Prostate gland (tissue), 2 donors: Measurements from ENCODE around the gene ANKFY1. TPM values are rescaled to one million over a fixed set of nuclear protein-coding genes. Genes with fewer than 3 reads are reported as not detected.

Experiments
- DNase-seq: peaks from one replicate; pipeline ENCODE4 v3.0.0-alpha.2; 2019; ENCODE audit warnings: low spot score
- H3K27ac ChIP-seq, 2 donors: fragments of 200-600 bp; sonication (generic); 2 replicates each; pipeline ENCODE4 v1.5.1; 2017 to 2019
- H3K27me3 ChIP-seq: fragments of 200-600 bp; sonication (generic); replicated peaks from 2 replicates; pipeline ENCODE4 v1.5.1; 2019; ENCODE audit not compliant: insufficient read depth
- H3K36me3 ChIP-seq, 2 donors: fragments of 200-600 bp; sonication (generic); 1 replicate in 1 of 2; 2 replicates in 1 of 2; pipeline versions ENCODE4 v1.5.1 to v1.8.1; 2017 to 2019
- H3K4me1 ChIP-seq: fragments of 200-600 bp; sonication (generic); replicated peaks from 2 replicates; pipeline ENCODE4 v1.5.1; 2019
- H3K4me3 ChIP-seq, 2 donors: fragments of 200-600 bp; sonication (generic); 2 replicates each; pipeline ENCODE4 v1.5.1; 2017 to 2019
- H3K9me3 ChIP-seq: fragments of 200-600 bp; sonication (generic); 2 replicates; pipeline ENCODE4 v1.5.1; 2017
- POLR2A ChIP-seq: fragments of 450-650 bp; IDR thresholded peaks from one replicate; pipeline ENCODE4 v1.6.1; 2016; ENCODE audit warnings: antibody characterized with exemption, mild to moderate bottlenecking
- POLR2AphosphoS5 ChIP-seq: sonication (generic); formaldehyde crosslinking; IDR thresholded peaks from one replicate; pipeline ENCODE4 v1.6.1; 2017; ENCODE audit warnings: antibody characterized with exemption
- WGBS: methylation state at CpG from one replicate; pipeline ENCODE4 v1.1.5; 2018; 5-methylcytosine and 5-hydroxymethylcytosine counted together
- intact Hi-C: fragments of 100-400 bp; cut with DNase I; formaldehyde crosslinking; loops from one replicate; pipeline ENCODE4 v1.14.2; 2022
- total RNA-seq, 2 donors: library from RNA; depleted of rRNA; stranded (reverse); fragments of >200 nt; gene quantifications; one replicate each; pipeline ENCODE4 v1.1.0, GENCODE V29; 2016
- TF ChIP-seq, protein P1 (sequence below), 4 experiments: fragments of 200-600 bp in 2 of 4; fragments of 450-650 bp in 2 of 4; sonication (generic) in 2 of 4; IDR thresholded peaks; 1 replicate in 3 of 4; 2 replicates in 1 of 4; pipeline ENCODE4 v1.5.1; 2016 to 2019; ENCODE audit warnings: antibody characterized with exemption in 4 of 4, mild to moderate bottlenecking in 2 of 4, moderate library complexity in 2 of 4

The ANKFY1 gene
- total RNA-seq, 2 donors from 2014 or later: 35.2 to 46.0 TPM

DNA sequence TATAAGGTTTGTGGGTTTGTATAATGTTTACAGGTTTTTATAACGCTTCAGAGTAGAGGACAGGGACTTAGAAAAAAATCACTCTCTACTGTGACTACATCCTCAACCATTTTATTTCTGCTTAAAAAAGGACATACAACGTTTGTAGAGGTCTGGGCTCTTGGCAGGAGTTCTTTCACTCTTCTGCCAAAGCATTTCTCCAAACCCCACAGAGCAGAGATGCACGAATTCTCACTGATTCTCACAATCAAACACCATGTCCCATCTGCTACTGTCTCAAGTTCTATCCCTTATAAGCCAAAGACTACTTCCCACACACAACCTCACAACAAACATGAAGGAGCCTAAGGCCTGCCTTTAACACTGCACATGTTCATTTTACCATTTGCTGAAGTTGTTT, 7.0 kb upstream of the ANKFY1 start:
- DNase-seq: no peak
- Histone ChIP-seq H3K36me3 (no peaks in the 10 kb centered on the region), H3K27ac (no peak overlapping the region), H3K27me3 (no peaks in the 10 kb centered on the region), H3K4me1 (no peaks in the 10 kb centered on the region), H3K9me3 (no peaks in the 10 kb centered on the region), H3K4me3 (no peak overlapping the region)
- 45% methylated on average over 3 of the region's 3 CpGs for WGBS
- TF ChIP-seq POLR2AphosphoS5 (no peak), POLR2A (no peak)
- TF ChIP-seq, protein P1, sequence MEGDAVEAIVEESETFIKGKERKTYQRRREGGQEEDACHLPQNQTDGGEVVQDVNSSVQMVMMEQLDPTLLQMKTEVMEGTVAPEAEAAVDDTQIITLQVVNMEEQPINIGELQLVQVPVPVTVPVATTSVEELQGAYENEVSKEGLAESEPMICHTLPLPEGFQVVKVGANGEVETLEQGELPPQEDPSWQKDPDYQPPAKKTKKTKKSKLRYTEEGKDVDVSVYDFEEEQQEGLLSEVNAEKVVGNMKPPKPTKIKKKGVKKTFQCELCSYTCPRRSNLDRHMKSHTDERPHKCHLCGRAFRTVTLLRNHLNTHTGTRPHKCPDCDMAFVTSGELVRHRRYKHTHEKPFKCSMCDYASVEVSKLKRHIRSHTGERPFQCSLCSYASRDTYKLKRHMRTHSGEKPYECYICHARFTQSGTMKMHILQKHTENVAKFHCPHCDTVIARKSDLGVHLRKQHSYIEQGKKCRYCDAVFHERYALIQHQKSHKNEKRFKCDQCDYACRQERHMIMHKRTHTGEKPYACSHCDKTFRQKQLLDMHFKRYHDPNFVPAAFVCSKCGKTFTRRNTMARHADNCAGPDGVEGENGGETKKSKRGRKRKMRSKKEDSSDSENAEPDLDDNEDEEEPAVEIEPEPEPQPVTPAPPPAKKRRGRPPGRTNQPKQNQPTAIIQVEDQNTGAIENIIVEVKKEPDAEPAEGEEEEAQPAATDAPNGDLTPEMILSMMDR (IDR thresholded peaks at IDR 0.05): no peak
- intact Hi-C loops: no loop called here

DNA sequence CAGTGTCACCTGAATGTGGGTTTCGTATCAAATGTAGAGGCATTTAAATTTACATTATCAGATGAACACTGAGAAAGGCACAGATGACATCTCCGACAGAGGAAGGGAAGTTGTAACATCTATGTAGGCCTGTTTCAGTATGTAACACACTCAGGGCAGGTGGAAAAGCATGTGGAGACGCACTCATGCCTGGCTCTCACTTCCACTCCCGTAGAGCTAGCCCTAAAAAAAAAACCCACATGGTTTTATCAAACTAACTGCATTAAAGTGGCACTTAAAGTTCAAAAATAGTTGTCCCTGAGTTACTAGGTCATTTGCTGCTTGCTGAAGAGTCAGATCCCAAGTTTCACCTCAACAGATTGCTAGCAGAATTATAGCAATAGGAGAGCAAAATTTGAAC, 6.1 kb upstream of the ANKFY1 start:
- no peak for DNase-seq
- no peaks in the 10 kb centered on the region for H3K36me3 ChIP-seq
- intact Hi-C loops: no loop called here
- no peaks in the 10 kb centered on the region for H3K4me1 ChIP-seq
- no peaks in the 10 kb centered on the region for H3K9me3 ChIP-seq
- no peak for TF ChIP-seq POLR2AphosphoS5
- TF ChIP-seq, protein P1 (IDR thresholded peaks at IDR 0.05): no peak
- no peak for TF ChIP-seq POLR2A
- H3K27ac ChIP-seq: no peak overlapping the region
- H3K27me3 ChIP-seq: no peaks in the 10 kb centered on the region
- no peak overlapping the region for H3K4me3 ChIP-seq
- WGBS: 94% methylated on average over 4 of the region's 4 CpGs

DNA sequence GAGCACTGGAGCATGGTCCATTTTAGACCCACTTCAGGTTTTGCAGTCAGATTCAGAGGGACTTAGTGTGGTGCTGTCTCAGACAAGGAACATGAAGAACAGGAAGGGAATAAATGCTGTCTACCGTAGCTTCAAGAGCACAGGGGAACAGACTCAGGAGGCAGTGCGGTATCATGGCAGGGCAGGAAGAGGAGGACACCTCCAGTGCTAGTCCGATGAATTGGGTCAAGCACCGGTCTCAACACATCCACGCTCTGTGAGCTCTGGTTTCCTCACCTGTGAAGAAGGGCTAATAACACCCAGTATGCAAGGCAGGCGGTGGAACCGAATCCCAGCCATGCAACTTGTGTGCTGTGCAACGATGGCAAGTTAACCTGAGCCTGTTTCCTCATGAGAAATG, 3.6 kb upstream of the ANKFY1 start:
- WGBS: 95% methylated on average over 8 of the region's 8 CpGs
- Histone ChIP-seq H3K4me1 (no peaks in the 10 kb centered on the region), H3K27ac (no peak overlapping the region), H3K36me3 (no peaks in the 10 kb centered on the region), H3K9me3 (no peaks in the 10 kb centered on the region), H3K27me3 (no peaks in the 10 kb centered on the region), H3K4me3 (no peak overlapping the region)
- intact Hi-C loops: no loop called here
- no peak for DNase-seq
- TF ChIP-seq POLR2A: no peak
- TF ChIP-seq, protein P1 (IDR thresholded peaks at IDR 0.05): no peak

DNA sequence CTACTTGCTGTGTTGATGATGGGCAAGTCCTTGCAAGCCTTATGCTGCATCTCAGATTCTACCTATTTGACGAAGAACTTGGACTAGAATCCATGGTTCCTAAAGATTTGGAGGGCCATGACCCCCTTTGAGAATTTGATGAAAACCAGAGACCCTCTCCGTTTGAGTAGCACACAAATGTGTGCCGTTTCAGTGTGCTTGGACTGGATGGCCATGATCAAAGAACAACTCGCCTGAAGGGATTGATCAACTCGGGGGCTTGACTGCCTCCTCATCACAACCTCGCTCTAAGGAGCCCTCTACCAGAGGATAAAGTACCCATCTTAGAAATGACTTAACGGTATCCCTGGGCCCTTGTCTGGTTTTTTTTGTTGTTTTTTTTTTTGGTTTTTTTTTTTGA, 2.8 kb upstream of the ANKFY1 start:
- Histone ChIP-seq H3K4me1 (no peaks in the 10 kb centered on the region), H3K27me3 (no peaks in the 10 kb centered on the region), H3K36me3 (no peaks in the 10 kb centered on the region), H3K9me3 (no peaks in the 10 kb centered on the region), H3K4me3 (no peak overlapping the region), H3K27ac (no peak overlapping the region)
- DNase-seq: no peak
- WGBS: 80% methylated on average over 7 of the region's 7 CpGs
- intact Hi-C loops: no loop called here
- TF ChIP-seq POLR2AphosphoS5: no peak
- no peak for TF ChIP-seq POLR2A
- TF ChIP-seq, protein P1 (IDR thresholded peaks at IDR 0.05): no peak

DNA sequence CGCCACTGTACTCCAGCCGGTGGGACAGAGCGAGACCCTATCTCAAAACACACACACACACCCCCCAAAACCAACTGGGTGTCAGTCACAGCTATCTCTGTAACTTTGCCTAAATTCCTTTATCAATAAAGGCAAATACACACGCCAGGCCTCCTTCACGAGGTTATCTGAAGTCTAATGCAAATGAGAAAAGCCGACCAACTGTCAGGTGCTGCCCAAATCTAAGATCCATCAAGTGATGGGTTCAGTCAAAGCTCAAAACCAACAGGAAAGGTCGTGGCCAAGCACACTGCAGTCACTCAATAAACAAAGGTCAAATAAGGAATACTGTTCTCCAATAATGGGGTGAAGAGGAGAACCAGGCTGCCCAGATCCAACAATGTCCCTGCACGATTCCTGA, 1.1 kb downstream of the ANKFY1 start:
- no peak for DNase-seq
- TF ChIP-seq POLR2AphosphoS5: no peak
- TF ChIP-seq, protein P1 (IDR thresholded peaks at IDR 0.05): no peak
- no peak for TF ChIP-seq POLR2A
- 45% methylated on average over 8 of the region's 8 CpGs for WGBS
- Histone ChIP-seq H3K27ac (no peak overlapping the region), H3K9me3 (no peaks in the 10 kb centered on the region), H3K27me3 (no peaks in the 10 kb centered on the region), H3K4me3 (peak overlapping the region; percentile 99), H3K36me3 (no peaks in the 10 kb centered on the region), H3K4me1 (no peaks in the 10 kb centered on the region)
- intact Hi-C loops: loop anchor here (5.0 kb wide), 1 partner anchor 40 kb away; no protein-coding TSS in a partner anchor
